LNCaP clone FGC (cell line): ENCODE measurements around the gene PWWP2B.

Experiments
- DNase-seq: peaks from one replicate; pipeline ENCODE4 v3.0.0-alpha.2; 2011; ENCODE audit warnings: low read depth
- H3K4me3 ChIP-seq: 2 replicates; pipeline ENCODE4 v1.5.1; 2011; ENCODE audit warnings: mild to moderate bottlenecking, low read depth, low read length, control low read depth
- TF ChIP-seq, protein P1 (sequence below): IDR thresholded peaks from 2 replicates; pipeline ENCODE4 v1.5.1; 2012; ENCODE audit warnings: mild to moderate bottlenecking; ENCODE audit not compliant: control insufficient read depth, insufficient read depth; ENCODE audit errors: extremely low read depth

PWWP2B gene

DNA sequence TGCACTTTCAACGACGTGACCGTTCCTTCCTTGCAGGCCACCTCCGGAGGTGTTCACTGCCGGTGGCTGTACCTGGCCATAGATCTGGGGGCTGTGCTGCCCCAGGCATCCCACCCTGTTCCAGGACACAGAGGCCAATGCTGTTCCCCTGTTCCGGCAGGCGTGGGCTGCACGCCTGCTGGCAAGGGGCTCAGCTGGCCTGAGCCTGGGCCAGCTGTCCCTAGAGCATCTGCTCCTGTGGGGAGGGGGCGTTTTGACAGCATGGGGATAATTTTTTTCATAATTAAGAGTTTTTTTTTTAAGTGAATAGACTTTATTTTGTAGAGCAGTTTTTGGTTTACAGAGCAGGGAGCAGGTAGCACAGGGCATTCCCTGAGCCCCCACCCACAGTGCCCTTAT is 28.8 kb downstream of the PWWP2B start:
- TF ChIP-seq, protein P1, sequence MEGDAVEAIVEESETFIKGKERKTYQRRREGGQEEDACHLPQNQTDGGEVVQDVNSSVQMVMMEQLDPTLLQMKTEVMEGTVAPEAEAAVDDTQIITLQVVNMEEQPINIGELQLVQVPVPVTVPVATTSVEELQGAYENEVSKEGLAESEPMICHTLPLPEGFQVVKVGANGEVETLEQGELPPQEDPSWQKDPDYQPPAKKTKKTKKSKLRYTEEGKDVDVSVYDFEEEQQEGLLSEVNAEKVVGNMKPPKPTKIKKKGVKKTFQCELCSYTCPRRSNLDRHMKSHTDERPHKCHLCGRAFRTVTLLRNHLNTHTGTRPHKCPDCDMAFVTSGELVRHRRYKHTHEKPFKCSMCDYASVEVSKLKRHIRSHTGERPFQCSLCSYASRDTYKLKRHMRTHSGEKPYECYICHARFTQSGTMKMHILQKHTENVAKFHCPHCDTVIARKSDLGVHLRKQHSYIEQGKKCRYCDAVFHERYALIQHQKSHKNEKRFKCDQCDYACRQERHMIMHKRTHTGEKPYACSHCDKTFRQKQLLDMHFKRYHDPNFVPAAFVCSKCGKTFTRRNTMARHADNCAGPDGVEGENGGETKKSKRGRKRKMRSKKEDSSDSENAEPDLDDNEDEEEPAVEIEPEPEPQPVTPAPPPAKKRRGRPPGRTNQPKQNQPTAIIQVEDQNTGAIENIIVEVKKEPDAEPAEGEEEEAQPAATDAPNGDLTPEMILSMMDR, result no peak

DNA sequence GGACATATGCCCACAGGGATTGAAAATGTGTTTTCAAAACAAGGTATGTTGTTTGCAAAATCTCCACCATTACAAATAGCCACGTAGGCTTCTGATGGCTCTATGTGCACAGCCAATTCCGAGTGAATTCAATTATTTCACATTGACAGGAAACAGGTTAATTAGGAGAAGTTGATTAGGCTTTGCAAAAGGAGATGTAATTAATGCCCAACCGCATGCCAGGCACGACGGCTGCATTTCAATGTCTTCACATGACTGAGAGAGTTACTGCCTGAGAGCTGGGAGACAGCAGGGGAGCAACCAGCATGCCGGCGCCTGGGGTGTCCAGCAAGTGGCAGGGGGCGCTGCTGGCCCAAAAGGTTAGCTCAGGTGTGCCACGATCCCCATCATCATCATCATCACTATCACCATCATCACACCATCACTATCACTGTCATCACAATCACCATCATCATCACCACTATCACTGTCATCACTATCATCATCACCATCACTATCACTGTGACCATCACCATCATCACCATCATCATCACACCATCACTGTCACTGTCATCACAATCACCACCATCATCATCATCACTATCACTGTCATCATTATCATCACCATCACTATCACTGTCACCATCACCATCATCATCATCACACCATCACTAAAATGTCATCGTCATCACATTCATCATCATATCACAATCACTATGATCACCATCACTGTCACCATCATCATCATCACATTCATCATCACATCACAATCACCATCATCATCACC is 30.2 kb downstream of the PWWP2B start:
- H3K4me3 ChIP-seq, result no peak overlapping the region
- no peak for DNase-seq
- TF ChIP-seq, protein P1, result no peak

More for the DNA sequence above, 28.8 kb downstream of the PWWP2B start:
- no peak for DNase-seq
- no peak overlapping the region for H3K4me3 ChIP-seq

DNA sequence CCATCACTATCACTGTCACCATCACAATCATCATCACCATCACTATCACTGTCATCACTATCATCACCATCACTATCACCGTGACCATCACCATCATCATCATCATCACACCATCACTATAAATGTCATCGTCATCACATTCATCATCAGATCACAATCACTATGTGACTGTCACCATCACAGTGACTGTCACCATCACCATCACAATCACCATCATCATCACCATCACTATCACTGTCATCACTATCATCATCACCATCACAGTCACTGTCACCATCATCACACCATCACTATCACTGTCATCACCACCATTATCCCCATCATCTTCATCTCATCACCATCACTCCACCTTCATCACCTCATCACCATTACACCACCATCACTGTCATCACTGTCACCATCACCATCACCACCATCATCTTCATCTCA is 31.0 kb downstream of the PWWP2B start:
- H3K4me3 ChIP-seq, result no peak overlapping the region
- TF ChIP-seq, protein P1, result no peak
- DNase-seq, result no peak

DNA sequence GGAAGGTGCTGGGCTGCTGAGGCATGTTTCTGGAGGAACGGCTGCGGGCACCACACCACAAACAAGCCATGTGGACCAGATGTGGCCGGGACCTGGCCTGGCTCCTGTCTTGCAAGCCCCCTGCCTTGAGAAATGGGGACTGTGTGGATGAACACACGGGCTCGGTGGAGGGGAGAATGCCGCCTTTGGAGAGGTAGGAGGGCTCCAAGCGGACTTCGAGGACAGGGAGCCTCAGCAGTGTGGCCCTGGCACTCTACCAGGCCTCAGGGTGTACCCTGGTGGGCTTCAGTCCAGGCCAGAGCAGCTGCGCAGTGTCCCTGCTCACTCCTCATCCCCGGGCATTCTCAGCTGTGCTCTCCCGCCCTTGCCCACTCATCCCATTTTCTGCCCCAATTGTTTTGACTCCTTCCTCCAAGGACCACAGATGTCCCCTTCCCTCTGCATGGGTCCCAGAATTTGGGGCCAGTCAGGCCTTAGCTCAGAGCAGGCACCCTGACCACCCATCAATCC is 31.5 kb downstream of the PWWP2B start:
- TF ChIP-seq, protein P1, result no peak
- no peak overlapping the region for H3K4me3 ChIP-seq
- no peak for DNase-seq

DNA sequence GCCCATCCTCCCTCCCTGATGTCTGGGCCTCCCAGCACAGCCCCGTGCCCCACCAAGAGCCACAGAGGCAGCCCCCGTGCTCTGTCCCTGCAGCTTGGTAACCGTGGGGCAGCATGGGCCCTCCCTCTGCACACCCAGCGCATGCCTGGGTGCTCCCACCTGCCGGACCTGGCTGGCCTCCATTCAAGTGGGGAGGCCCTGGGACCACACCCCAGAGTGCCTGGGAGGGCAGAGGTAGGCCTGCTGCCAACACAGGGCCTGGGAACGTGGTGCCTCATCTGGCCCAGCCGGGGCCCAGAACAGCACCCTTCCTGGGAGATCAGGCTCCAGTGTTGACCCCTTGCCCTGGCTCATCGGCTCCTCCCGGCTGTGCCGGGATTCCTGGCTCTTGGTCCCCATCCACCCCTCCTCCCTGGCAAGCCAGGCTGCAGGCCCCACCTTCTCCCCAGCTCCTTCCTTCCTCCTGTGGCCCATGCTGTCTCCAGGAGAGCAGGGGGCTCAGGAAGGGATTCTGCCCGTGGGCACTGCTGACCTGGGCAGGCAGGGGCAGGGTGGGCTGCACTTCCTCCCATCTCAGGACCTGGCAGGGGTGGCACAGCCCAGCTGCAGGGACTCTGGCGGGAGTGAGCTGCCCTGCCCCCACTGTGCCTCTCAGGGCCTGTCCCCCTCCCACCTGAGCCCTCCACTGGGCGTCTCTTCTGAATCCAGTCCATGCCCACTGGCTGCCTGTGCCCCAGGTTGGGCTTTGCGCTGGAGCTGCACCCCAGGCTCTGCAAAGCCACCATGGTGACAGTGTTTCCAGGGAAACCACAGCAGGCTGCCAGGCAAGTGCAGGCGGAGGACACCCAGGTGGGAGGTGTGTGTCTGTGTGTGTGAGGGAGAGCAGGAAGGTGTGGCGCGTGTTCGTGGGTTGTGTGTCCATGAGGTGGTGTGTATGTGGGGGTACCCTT is 32.6 kb downstream of the PWWP2B start:
- DNase-seq, result no peak
- H3K4me3 ChIP-seq, result no peak overlapping the region
- TF ChIP-seq, protein P1, result no peak

DNA sequence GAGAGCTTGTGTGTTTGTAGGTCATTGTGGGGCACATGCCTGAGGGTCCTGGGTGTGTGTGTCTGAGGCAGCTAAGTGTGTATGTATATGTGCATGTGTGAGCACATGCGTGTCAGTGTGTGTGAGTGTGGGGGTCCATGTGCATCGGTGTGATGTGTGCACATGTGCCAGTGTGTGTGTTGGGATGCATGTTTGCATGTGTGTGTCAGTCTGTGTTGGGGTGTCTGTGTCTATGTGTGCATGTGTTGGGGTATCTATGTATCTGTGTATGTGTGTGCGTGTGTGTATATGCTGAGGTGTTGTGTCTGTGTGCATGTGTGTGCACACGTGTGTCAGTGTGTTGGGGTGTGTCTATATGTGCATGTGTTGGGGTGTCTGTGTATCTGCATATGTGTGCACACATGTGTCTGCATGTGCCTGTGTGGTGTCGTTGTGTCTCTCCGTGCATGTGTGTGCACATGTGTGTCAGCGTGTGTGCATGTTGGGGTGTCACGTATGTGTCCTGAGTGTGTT is 33.3 kb downstream of the PWWP2B start:
- H3K4me3 ChIP-seq, result no peak overlapping the region
- TF ChIP-seq, protein P1, result no peak
- DNase-seq, result no peak
